GM12878 (cell line): ENCODE data around the gene PRIMPOL. TPM values are rescaled to one million over a fixed set of nuclear protein-coding genes. Genes with fewer than 3 reads are reported as not detected.

Experiments used
- ASH2L ChIP-seq: fragments of 300-600, 200-600 bp; sonication (generic); IDR thresholded peaks from 2 replicates; pipeline ENCODE4 v1.6.1; 2017; ENCODE audit warnings: low read depth, mild to moderate bottlenecking, borderline replicate concordance
- BHLHE40 ChIP-seq, 2 experiments: fragments of 450-650 bp in 1 of 2; IDR thresholded peaks; 2 replicates each; pipeline ENCODE4 v1.6.1; 2011 to 2017; ENCODE audit warnings: low read depth in 2 of 2, borderline replicate concordance in 1 of 2, improper control_type of control experiment in 1 of 2, low read length in 1 of 2, mild to moderate bottlenecking in 1 of 2
- E2F4 ChIP-seq: IDR thresholded peaks from 2 replicates; pipeline ENCODE4 v1.6.1; 2012; ENCODE audit warnings: low read depth, low read length, improper control_type of control experiment
- HCFC1 ChIP-seq: fragments of 150-350 bp; IDR thresholded peaks from 2 replicates; pipeline ENCODE4 v1.6.1; 2014; ENCODE audit warnings: low read length
- IKZF2 ChIP-seq, 2 experiments: fragments of 450-650 bp; IDR thresholded peaks; 2 replicates each; pipeline ENCODE4 v1.6.1; 2017; ENCODE audit warnings: mild to moderate bottlenecking in 2 of 2, moderate library complexity in 2 of 2
- JUND ChIP-seq: IDR thresholded peaks from 2 replicates; pipeline ENCODE4 v1.6.1; 2012; ENCODE audit warnings: low read depth, mild to moderate bottlenecking, low read length, improper control_type of control experiment, moderate library complexity
- PML ChIP-seq: IDR thresholded peaks from 2 replicates; pipeline ENCODE4 v1.6.1; 2012; ENCODE audit warnings: low read length, inconsistent platforms
- POLR2A ChIP-seq: IDR thresholded peaks from 2 replicates; pipeline ENCODE4 v1.6.1; 2011; ENCODE audit warnings: low read depth, mild to moderate bottlenecking, low read length
- RAD21 ChIP-seq: IDR thresholded peaks from 2 replicates; pipeline ENCODE4 v1.6.1; 2011; ENCODE audit warnings: mild to moderate bottlenecking, low read depth, low read length, moderate library complexity; ENCODE audit not compliant: insufficient read depth
- RB1 ChIP-seq: fragments of 450-650 bp; formaldehyde crosslinking; IDR thresholded peaks from 2 replicates; pipeline ENCODE4 v1.6.1; 2017; ENCODE audit warnings: mild to moderate bottlenecking, borderline replicate concordance
- RUNX3 ChIP-seq: IDR thresholded peaks from 2 replicates; pipeline ENCODE4 v1.6.1; 2012; ENCODE audit warnings: low read length, inconsistent platforms
- TCF7 ChIP-seq: IDR thresholded peaks from 2 replicates; pipeline ENCODE4 v1.6.1; 2014; ENCODE audit warnings: antibody characterized with exemption, borderline replicate concordance
- ZBTB40 ChIP-seq: fragments of 450-650 bp; IDR thresholded peaks from 2 replicates; pipeline ENCODE4 v1.6.1; 2016; ENCODE audit warnings: mild to moderate bottlenecking, moderate library complexity, borderline replicate concordance
- polyA plus RNA-seq, 11 experiments: library from polyadenylated mRNA; depleted of rRNA in 4 of 11; unstranded in 6 of 11; stranded (reverse) in 5 of 11; fragments of >200 nt; fragmentation: Nextera tagmentation in 4 of 11; fragmentation: Illumina TruSeq in 1 of 11; extraction: Ambion mirVana in 4 of 11; extraction: Trizol in 1 of 11; gene quantifications; 1 replicate in 1 of 11; 2 replicates in 10 of 11; pipeline versions ENCODE4 v1.2.1 to v1.2.3, GENCODE V29; 2011 to 2016; ENCODE audit warnings: inconsistent platforms in 2 of 11, missing spikeins in 2 of 11, low read depth in 1 of 11
- total RNA-seq, 4 experiments: library from RNA; depleted of rRNA in 3 of 4; stranded (reverse); fragments of >200 nt in 3 of 4; fragmentation: Illumina TruSeq in 1 of 4; extraction: Trizol in 1 of 4; gene quantifications; 2 replicates each; pipeline versions ENCODE4 v1.2.1 to v1.2.3, GENCODE V29; 2013 to 2021
- TF ChIP-seq, protein P1 (sequence below), 3 experiments: IDR thresholded peaks in 2 of 3; conservative IDR thresholded peaks in 1 of 3; 2 replicates each; pipeline ENCODE4 v1.5.1; 2011; ENCODE audit warnings: low read depth in 3 of 3, low read length in 3 of 3, mild to moderate bottlenecking in 3 of 3, control low read depth in 2 of 3, moderate library complexity in 2 of 3, inconsistent platforms in 1 of 3, mixed read lengths in 1 of 3; ENCODE audit not compliant: control insufficient read depth in 2 of 3, insufficient read depth in 1 of 3; ENCODE audit errors: extremely low read depth in 1 of 3
- TF ChIP-seq, protein P2 (sequence below): fragments of 450-650 bp; IDR thresholded peaks from 2 replicates; pipeline ENCODE4 v1.6.1; 2017; ENCODE audit warnings: low read depth, mild to moderate bottlenecking, moderate library complexity
- TF ChIP-seq, protein P3 (sequence below): IDR thresholded peaks from 2 replicates; pipeline ENCODE4 v1.6.1; 2012; ENCODE audit warnings: mild to moderate bottlenecking, low read depth, low read length

The PRIMPOL gene
- total and polyA plus RNA-seq, 10 of the 15 experiments (the other 5 are each of a cell fraction or from before 2014, with no cell fraction given): 10.6 to 23.7 (median 14.0) TPM

- TF ChIP-seq, protein P1, sequence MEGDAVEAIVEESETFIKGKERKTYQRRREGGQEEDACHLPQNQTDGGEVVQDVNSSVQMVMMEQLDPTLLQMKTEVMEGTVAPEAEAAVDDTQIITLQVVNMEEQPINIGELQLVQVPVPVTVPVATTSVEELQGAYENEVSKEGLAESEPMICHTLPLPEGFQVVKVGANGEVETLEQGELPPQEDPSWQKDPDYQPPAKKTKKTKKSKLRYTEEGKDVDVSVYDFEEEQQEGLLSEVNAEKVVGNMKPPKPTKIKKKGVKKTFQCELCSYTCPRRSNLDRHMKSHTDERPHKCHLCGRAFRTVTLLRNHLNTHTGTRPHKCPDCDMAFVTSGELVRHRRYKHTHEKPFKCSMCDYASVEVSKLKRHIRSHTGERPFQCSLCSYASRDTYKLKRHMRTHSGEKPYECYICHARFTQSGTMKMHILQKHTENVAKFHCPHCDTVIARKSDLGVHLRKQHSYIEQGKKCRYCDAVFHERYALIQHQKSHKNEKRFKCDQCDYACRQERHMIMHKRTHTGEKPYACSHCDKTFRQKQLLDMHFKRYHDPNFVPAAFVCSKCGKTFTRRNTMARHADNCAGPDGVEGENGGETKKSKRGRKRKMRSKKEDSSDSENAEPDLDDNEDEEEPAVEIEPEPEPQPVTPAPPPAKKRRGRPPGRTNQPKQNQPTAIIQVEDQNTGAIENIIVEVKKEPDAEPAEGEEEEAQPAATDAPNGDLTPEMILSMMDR (IDR thresholded peaks at IDR 0.05 in 2 of 3, conservative IDR thresholded peaks at IDR 0.05 in 1 of 3; ENCODE audit: control insufficient read depth in 2 of 3, extremely low read depth in 1 of 3, insufficient read depth in 1 of 3, low read depth in 3 of 3, low read length in 3 of 3): no peak
- peak; percentile 20 to 55; a peak in 2 of 4 replicates for TF ChIP-seq BHLHE40 (IDR thresholded peaks at IDR 0.05; ENCODE audit: borderline replicate concordance in 1 of 2, low read depth in 2 of 2, low read length in 1 of 2)
- peak; percentile 72 for TF ChIP-seq POLR2A
- TF ChIP-seq IKZF2 (IDR thresholded peaks at IDR 0.05): peak; percentile 39 to 45; a peak in 2 of 4 replicates
- no peak for TF ChIP-seq RAD21
- TF ChIP-seq ZBTB40: no peak
- peak; percentile 21; the same call in 1 of the 2 replicates for TF ChIP-seq RUNX3
- no peak for TF ChIP-seq RB1
- 0 out of 2 replicates have a peak, but pooled peaks have one; percentile 22 for TF ChIP-seq HCFC1
- TF ChIP-seq, protein P2, sequence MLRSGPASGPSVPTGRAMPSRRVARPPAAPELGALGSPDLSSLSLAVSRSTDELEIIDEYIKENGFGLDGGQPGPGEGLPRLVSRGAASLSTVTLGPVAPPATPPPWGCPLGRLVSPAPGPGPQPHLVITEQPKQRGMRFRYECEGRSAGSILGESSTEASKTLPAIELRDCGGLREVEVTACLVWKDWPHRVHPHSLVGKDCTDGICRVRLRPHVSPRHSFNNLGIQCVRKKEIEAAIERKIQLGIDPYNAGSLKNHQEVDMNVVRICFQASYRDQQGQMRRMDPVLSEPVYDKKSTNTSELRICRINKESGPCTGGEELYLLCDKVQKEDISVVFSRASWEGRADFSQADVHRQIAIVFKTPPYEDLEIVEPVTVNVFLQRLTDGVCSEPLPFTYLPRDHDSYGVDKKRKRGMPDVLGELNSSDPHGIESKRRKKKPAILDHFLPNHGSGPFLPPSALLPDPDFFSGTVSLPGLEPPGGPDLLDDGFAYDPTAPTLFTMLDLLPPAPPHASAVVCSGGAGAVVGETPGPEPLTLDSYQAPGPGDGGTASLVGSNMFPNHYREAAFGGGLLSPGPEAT: 0 out of 2 replicates have a peak, but pooled peaks have one; percentile 21
- TF ChIP-seq, protein P3, sequence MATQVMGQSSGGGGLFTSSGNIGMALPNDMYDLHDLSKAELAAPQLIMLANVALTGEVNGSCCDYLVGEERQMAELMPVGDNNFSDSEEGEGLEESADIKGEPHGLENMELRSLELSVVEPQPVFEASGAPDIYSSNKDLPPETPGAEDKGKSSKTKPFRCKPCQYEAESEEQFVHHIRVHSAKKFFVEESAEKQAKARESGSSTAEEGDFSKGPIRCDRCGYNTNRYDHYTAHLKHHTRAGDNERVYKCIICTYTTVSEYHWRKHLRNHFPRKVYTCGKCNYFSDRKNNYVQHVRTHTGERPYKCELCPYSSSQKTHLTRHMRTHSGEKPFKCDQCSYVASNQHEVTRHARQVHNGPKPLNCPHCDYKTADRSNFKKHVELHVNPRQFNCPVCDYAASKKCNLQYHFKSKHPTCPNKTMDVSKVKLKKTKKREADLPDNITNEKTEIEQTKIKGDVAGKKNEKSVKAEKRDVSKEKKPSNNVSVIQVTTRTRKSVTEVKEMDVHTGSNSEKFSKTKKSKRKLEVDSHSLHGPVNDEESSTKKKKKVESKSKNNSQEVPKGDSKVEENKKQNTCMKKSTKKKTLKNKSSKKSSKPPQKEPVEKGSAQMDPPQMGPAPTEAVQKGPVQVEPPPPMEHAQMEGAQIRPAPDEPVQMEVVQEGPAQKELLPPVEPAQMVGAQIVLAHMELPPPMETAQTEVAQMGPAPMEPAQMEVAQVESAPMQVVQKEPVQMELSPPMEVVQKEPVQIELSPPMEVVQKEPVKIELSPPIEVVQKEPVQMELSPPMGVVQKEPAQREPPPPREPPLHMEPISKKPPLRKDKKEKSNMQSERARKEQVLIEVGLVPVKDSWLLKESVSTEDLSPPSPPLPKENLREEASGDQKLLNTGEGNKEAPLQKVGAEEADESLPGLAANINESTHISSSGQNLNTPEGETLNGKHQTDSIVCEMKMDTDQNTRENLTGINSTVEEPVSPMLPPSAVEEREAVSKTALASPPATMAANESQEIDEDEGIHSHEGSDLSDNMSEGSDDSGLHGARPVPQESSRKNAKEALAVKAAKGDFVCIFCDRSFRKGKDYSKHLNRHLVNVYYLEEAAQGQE: no peak
- TF ChIP-seq JUND: no peak
- no peak for TF ChIP-seq ASH2L
- TF ChIP-seq E2F4: no peak
- no peak for TF ChIP-seq TCF7
- TF ChIP-seq PML: 0 out of 2 replicates have a peak, but pooled peaks have one; percentile 11
These were observed 1.1 kb upstream of the PRIMPOL start (continued) for GRCh38 chr4:184648313-184649025.
